VCaP (cell line): ENCODE data around the gene GUCY1B1.
A peak's percentile ranks its signal among the peaks of the same experiment; 100 is the strongest.

Experiments used
- H3K27ac ChIP-seq: fragments of 450-650 bp; 2 replicates; pipeline ENCODE4 v1.5.1; 2017
- CTCF ChIP-seq: fragments of 450-650 bp; conservative IDR thresholded peaks from 2 replicates; pipeline ENCODE4 v1.5.1; 2017; ENCODE audit warnings: mild to moderate bottlenecking, moderate library complexity

The GUCY1B1 gene

GRCh38 chr4:155745984-155746383, 12.8 kb upstream of the GUCY1B1 start:
- TF ChIP-seq CTCF: no peak
- no peak overlapping the region for H3K27ac ChIP-seq

GRCh38 chr4:155748039-155748438, 10.8 kb upstream of the GUCY1B1 start:
- TF ChIP-seq CTCF: no peak
- H3K27ac ChIP-seq: no peak overlapping the region

GRCh38 chr4:155749041-155749440, 9.8 kb upstream of the GUCY1B1 start:
- H3K27ac ChIP-seq: no peak overlapping the region
- no peak for TF ChIP-seq CTCF

GRCh38 chr4:155751569-155751968, 7.3 kb upstream of the GUCY1B1 start:
- H3K27ac ChIP-seq: no peak overlapping the region
- no peak for TF ChIP-seq CTCF

GRCh38 chr4:155757745-155758265, 1.0 kb upstream of the GUCY1B1 start:
- peak overlapping the region; percentile 83 for H3K27ac ChIP-seq
- TF ChIP-seq CTCF: no peak

- peak overlapping the region; percentile 83 for H3K27ac ChIP-seq
- TF ChIP-seq CTCF: peak; percentile 36
These were observed 791 bp downstream of the GUCY1B1 start for GRCh38 chr4:155759372-155760252.

GRCh38 chr4:155761047-155761446, 2.2 kb downstream of the GUCY1B1 start:
- TF ChIP-seq CTCF: no peak

More at GRCh38 chr4:155761047-155761446, 2.2 kb downstream of the GUCY1B1 start:
- no peak overlapping the region for H3K27ac ChIP-seq
